Measurements from ENCODE around the gene KCNT2. TPM values are rescaled to one million over a fixed set of nuclear protein-coding genes. Genes with fewer than 3 reads are reported as not detected.

The KCNT2 gene
- total RNA-seq, 5 donors from 2014 or later (not counting 1 experiment from before 2014, with no cell fraction given): 0.07 TPM; not detected in 4

DNA sequence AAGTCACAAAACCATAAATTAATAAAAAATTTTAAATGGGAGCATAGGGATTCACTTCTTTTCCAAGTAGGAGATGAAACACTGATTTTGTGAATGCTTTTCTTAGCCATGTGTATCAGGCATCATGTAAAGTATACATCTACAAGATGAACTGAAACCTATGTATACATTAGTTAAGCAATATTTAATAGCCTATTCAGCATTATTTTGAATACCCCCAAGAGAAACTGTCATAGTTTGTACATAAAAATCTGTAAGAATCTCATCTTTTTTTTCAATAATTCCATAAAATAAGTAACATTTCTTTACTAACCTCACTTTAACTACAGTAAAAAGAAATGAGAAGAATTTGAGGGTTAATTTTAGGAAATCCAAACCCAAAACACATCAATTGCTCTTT lies 348.0 kb downstream of the KCNT2 start:
- ChIA-PET CTCF (no interaction called here), POLR2A (no interaction called here)
- Histone ChIP-seq H3K27ac (ENCODE audit: low read length) (no peak overlapping the region), H3K36me3 (ENCODE audit: control insufficient read depth in 2 of 2, extremely low read depth in 1 of 2, insufficient read depth in 1 of 2, low read length in 1 of 2) (no peaks in the 10 kb centered on the region), H3K27me3 (replicated peaks in 1 of 2; ENCODE audit: control insufficient read depth in 2 of 2, extremely low read depth in 1 of 2, insufficient read depth in 2 of 2, low read length in 1 of 2) (no peaks in the 10 kb centered on the region), H3K4me3 (ENCODE audit: control insufficient read depth in 1 of 2, extremely low read depth in 1 of 2, low read length in 1 of 2) (no peak overlapping the region), H3K9me3 (no peaks in the 10 kb centered on the region), H3K4me1 (ENCODE audit: control insufficient read depth in 1 of 2, extremely low read depth in 1 of 2, insufficient read depth in 2 of 2, low read length in 2 of 2) (no peaks in the 10 kb centered on the region)
- Mint-ChIP-seq H3K27ac (no peak overlapping the region), H3K9me3 (no peaks in the 10 kb centered on the region), H3K4me3 (no peak overlapping the region), H3K27me3 (no peaks in the 10 kb centered on the region), H3K4me1 (no peaks in the 10 kb centered on the region), H3K36me3 (no peaks in the 10 kb centered on the region)
- ATAC-seq (replicated peaks in 1 of 4) (no peak), DNase-seq (no peak)

- Histone ChIP-seq H3K27me3 (replicated peaks in 1 of 2; ENCODE audit: control insufficient read depth in 2 of 2, extremely low read depth in 1 of 2, insufficient read depth in 2 of 2, low read length in 1 of 2) (no peaks in the 10 kb centered on the region), H3K4me3 (ENCODE audit: control insufficient read depth in 1 of 2, extremely low read depth in 1 of 2, low read length in 1 of 2) (no peak overlapping the region), H3K27ac (ENCODE audit: low read length) (no peak overlapping the region), H3K4me1 (ENCODE audit: control insufficient read depth in 1 of 2, extremely low read depth in 1 of 2, insufficient read depth in 2 of 2, low read length in 2 of 2) (no peaks in the 10 kb centered on the region), H3K36me3 (ENCODE audit: control insufficient read depth in 2 of 2, extremely low read depth in 1 of 2, insufficient read depth in 1 of 2, low read length in 1 of 2) (no peaks in the 10 kb centered on the region), H3K9me3 (no peaks in the 10 kb centered on the region)
- Mint-ChIP-seq H3K27me3 (no peaks in the 10 kb centered on the region), H3K27ac (no peak overlapping the region), H3K36me3 (no peaks in the 10 kb centered on the region), H3K4me3 (no peak overlapping the region), H3K4me1 (no peaks in the 10 kb centered on the region), H3K9me3 (no peaks in the 10 kb centered on the region)
- ChIA-PET CTCF (no interaction called here), POLR2A (no interaction called here)
- WGBS (ENCODE audit: insufficient coverage): no CpG with 5 or more reads among the region's 2 CpGs
- ATAC-seq (replicated peaks in 1 of 4) (no peak), DNase-seq (no peak)
Measured at GRCh38 chr1:196259316-196259715, 348.9 kb downstream of the KCNT2 start.

DNA sequence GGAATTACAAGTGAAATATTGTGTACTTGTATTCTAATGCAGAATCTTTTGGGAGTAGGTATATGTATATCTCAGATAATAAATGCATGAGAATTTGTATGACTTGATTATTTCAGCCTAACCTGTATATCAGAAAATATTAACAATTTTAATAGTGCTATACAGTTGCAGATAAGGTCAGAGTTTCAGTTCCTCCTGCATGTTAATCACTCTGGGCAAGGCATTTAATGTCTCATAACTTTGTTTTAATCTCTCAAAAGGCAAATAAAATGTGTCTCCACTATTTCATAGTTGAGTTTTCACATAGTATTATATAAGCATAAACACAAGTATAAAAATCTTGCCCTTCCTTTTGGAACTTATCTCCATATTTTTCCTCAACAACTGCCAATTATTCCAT lies 352.5 kb downstream of the KCNT2 start:
- H3K4me3 ChIP-seq (ENCODE audit: control insufficient read depth in 1 of 2, extremely low read depth in 1 of 2, low read length in 1 of 2): no peak overlapping the region
- H3K36me3 ChIP-seq (ENCODE audit: control insufficient read depth in 2 of 2, extremely low read depth in 1 of 2, insufficient read depth in 1 of 2, low read length in 1 of 2): no peaks in the 10 kb centered on the region
- CTCF ChIA-PET: no interaction called here
- no peak overlapping the region for H3K4me3 Mint-ChIP-seq
- H3K27me3 ChIP-seq (replicated peaks in 1 of 2; ENCODE audit: control insufficient read depth in 2 of 2, extremely low read depth in 1 of 2, insufficient read depth in 2 of 2, low read length in 1 of 2): no peaks in the 10 kb centered on the region
- no peak for ATAC-seq (replicated peaks in 1 of 4)
- H3K36me3 Mint-ChIP-seq: no peaks in the 10 kb centered on the region
- H3K9me3 ChIP-seq: no peaks in the 10 kb centered on the region
- POLR2A ChIA-PET: no interaction called here
- H3K27ac Mint-ChIP-seq: no peak overlapping the region
- no peak for DNase-seq
- no peaks in the 10 kb centered on the region for H3K27me3 Mint-ChIP-seq
- no peak overlapping the region for H3K27ac ChIP-seq (ENCODE audit: low read length)
- no peaks in the 10 kb centered on the region for H3K4me1 Mint-ChIP-seq
- no peaks in the 10 kb centered on the region for H3K4me1 ChIP-seq (ENCODE audit: control insufficient read depth in 1 of 2, extremely low read depth in 1 of 2, insufficient read depth in 2 of 2, low read length in 2 of 2)
- H3K9me3 Mint-ChIP-seq: no peaks in the 10 kb centered on the region

DNA sequence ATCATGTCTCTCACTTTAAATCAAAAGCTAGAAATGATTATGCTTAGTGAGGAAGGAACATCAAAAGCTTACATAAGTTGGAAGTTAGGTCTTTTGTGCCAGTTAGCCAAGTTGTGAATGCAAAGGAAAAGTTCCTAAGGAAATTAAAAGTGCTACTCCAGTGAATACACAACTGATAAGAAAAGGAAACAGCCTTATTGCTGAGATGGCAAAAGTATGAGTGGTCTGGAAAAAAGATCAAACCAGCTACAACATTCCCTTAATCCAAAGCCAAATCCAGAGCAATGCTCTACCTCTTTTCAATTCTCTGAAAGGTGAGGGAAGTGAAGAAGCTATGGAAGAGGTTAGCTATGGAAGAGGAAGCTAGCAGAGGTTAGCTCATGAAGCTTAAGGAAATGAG lies 378.7 kb downstream of the KCNT2 start:
- H3K27ac Mint-ChIP-seq: no peak overlapping the region
- no peak overlapping the region for H3K4me3 Mint-ChIP-seq
- Histone ChIP-seq H3K4me3 (ENCODE audit: control insufficient read depth in 1 of 2, extremely low read depth in 1 of 2, low read length in 1 of 2) (no peak overlapping the region), H3K27ac (ENCODE audit: low read length) (no peak overlapping the region), H3K9me3 (no peaks in the 10 kb centered on the region), H3K27me3 (replicated peaks in 1 of 2; ENCODE audit: control insufficient read depth in 2 of 2, extremely low read depth in 1 of 2, insufficient read depth in 2 of 2, low read length in 1 of 2) (no peaks in the 10 kb centered on the region), H3K4me1 (ENCODE audit: control insufficient read depth in 1 of 2, extremely low read depth in 1 of 2, insufficient read depth in 2 of 2, low read length in 2 of 2) (no peaks in the 10 kb centered on the region), H3K36me3 (ENCODE audit: control insufficient read depth in 2 of 2, extremely low read depth in 1 of 2, insufficient read depth in 1 of 2, low read length in 1 of 2) (no peaks in the 10 kb centered on the region)
- peaks cover 3 to 10% (median 4%) of the 10 kb centered on the region in 3 donors for H3K9me3 Mint-ChIP-seq
- H3K27me3 Mint-ChIP-seq: no peaks in the 10 kb centered on the region
- no peaks in the 10 kb centered on the region for H3K36me3 Mint-ChIP-seq
- ATAC-seq (replicated peaks in 1 of 4): no peak
- H3K4me1 Mint-ChIP-seq: no peaks in the 10 kb centered on the region
- ChIA-PET CTCF (no interaction called here), POLR2A (no interaction called here)
- no peak for DNase-seq

GRCh38 chr1:196214866-196215265 lies 393.4 kb downstream of the KCNT2 start:
- H3K4me1 Mint-ChIP-seq: no peaks in the 10 kb centered on the region
- H3K4me1 ChIP-seq (ENCODE audit: control insufficient read depth in 1 of 2, extremely low read depth in 1 of 2, insufficient read depth in 2 of 2, low read length in 2 of 2): no peaks in the 10 kb centered on the region
- H3K36me3 ChIP-seq (ENCODE audit: control insufficient read depth in 2 of 2, extremely low read depth in 1 of 2, insufficient read depth in 1 of 2, low read length in 1 of 2): no peaks in the 10 kb centered on the region
- peaks cover 0 to 10% (median 0%) of the 10 kb centered on the region in 3 donors for H3K9me3 Mint-ChIP-seq
- no peak overlapping the region for H3K27ac Mint-ChIP-seq
- POLR2A ChIA-PET: interaction anchor here in 1 of 2 donors (0.7 kb wide), 1 partner anchor 11 kb away, joined by 4 read pairs; no protein-coding TSS in a partner anchor
- H3K27me3 Mint-ChIP-seq: no peaks in the 10 kb centered on the region
- DNase-seq: no peak
- H3K27me3 ChIP-seq (replicated peaks in 1 of 2; ENCODE audit: control insufficient read depth in 2 of 2, extremely low read depth in 1 of 2, insufficient read depth in 2 of 2, low read length in 1 of 2): no peaks in the 10 kb centered on the region
- H3K4me3 Mint-ChIP-seq: no peak overlapping the region
- CTCF ChIA-PET: no interaction called here
- H3K4me3 ChIP-seq (ENCODE audit: control insufficient read depth in 1 of 2, extremely low read depth in 1 of 2, low read length in 1 of 2): no peak overlapping the region
- WGBS (ENCODE audit: insufficient coverage): 63% methylated on average over 1 of the region's 2 CpGs
- H3K27ac ChIP-seq (ENCODE audit: low read length): no peak overlapping the region
- no peak for ATAC-seq (replicated peaks in 1 of 4)
- H3K9me3 ChIP-seq: no peaks in the 10 kb centered on the region
- no peaks in the 10 kb centered on the region for H3K36me3 Mint-ChIP-seq

GRCh38 chr1:196209983-196210382 lies 398.3 kb downstream of the KCNT2 start:
- Mint-ChIP-seq H3K4me1 (no peaks in the 10 kb centered on the region), H3K27ac (no peak overlapping the region), H3K9me3 (peaks cover 0 to 8% (median 3%) of the 10 kb centered on the region in 3 donors), H3K36me3 (no peaks in the 10 kb centered on the region), H3K27me3 (no peaks in the 10 kb centered on the region), H3K4me3 (no peak overlapping the region)
- ChIA-PET CTCF (no interaction called here), POLR2A (no interaction called here)
- Histone ChIP-seq H3K36me3 (ENCODE audit: control insufficient read depth in 2 of 2, extremely low read depth in 1 of 2, insufficient read depth in 1 of 2, low read length in 1 of 2) (no peaks in the 10 kb centered on the region), H3K9me3 (no peaks in the 10 kb centered on the region), H3K27ac (ENCODE audit: low read length) (no peak overlapping the region), H3K4me1 (ENCODE audit: control insufficient read depth in 1 of 2, extremely low read depth in 1 of 2, insufficient read depth in 2 of 2, low read length in 2 of 2) (no peaks in the 10 kb centered on the region), H3K27me3 (replicated peaks in 1 of 2; ENCODE audit: control insufficient read depth in 2 of 2, extremely low read depth in 1 of 2, insufficient read depth in 2 of 2, low read length in 1 of 2) (no peaks in the 10 kb centered on the region), H3K4me3 (ENCODE audit: control insufficient read depth in 1 of 2, extremely low read depth in 1 of 2, low read length in 1 of 2) (no peak overlapping the region)
- DNase-seq (no peak), ATAC-seq (replicated peaks in 1 of 4) (no peak)
- 67% methylated on average over 1 of the region's 2 CpGs for WGBS (ENCODE audit: insufficient coverage)

DNA sequence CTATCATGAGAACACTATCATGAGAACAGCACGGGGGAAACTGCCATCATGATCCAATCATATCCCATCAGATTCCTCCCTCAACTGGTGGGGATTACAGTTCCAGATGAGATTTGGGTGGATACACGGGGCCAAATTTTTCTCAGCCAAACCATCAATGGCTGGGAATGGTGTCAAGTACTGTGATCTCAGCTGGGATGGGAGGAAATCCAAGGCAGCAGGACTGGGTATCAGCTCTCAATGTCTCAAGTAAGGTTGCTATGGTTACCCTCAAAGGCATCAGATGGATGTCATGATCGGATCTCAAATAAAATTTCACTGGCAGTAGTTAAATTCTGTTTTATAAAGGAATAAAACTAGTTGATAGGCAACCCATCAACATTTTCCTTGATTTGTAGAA lies 399.0 kb downstream of the KCNT2 start:
- no peaks in the 10 kb centered on the region for H3K27me3 Mint-ChIP-seq
- H3K27ac Mint-ChIP-seq: no peak overlapping the region
- Histone ChIP-seq H3K27ac (ENCODE audit: low read length) (no peak overlapping the region), H3K4me3 (ENCODE audit: control insufficient read depth in 1 of 2, extremely low read depth in 1 of 2, low read length in 1 of 2) (no peak overlapping the region), H3K4me1 (ENCODE audit: control insufficient read depth in 1 of 2, extremely low read depth in 1 of 2, insufficient read depth in 2 of 2, low read length in 2 of 2) (no peaks in the 10 kb centered on the region), H3K9me3 (no peaks in the 10 kb centered on the region), H3K36me3 (ENCODE audit: control insufficient read depth in 2 of 2, extremely low read depth in 1 of 2, insufficient read depth in 1 of 2, low read length in 1 of 2) (no peaks in the 10 kb centered on the region), H3K27me3 (replicated peaks in 1 of 2; ENCODE audit: control insufficient read depth in 2 of 2, extremely low read depth in 1 of 2, insufficient read depth in 2 of 2, low read length in 1 of 2) (no peaks in the 10 kb centered on the region)
- DNase-seq (no peak), ATAC-seq (replicated peaks in 1 of 4) (no peak)
- ChIA-PET POLR2A (no interaction called here), CTCF (no interaction called here)
- no peaks in the 10 kb centered on the region for H3K4me1 Mint-ChIP-seq
- H3K36me3 Mint-ChIP-seq: no peaks in the 10 kb centered on the region
- H3K4me3 Mint-ChIP-seq: no peak overlapping the region
- WGBS (ENCODE audit: insufficient coverage): 43% methylated on average over 1 of the region's 3 CpGs
- peaks cover 0 to 8% (median 3%) of the 10 kb centered on the region in 3 donors for H3K9me3 Mint-ChIP-seq

Data from T-cell (primary cell).